ENCODE measurements around the gene HMG20A.

The HMG20A gene

DNA sequence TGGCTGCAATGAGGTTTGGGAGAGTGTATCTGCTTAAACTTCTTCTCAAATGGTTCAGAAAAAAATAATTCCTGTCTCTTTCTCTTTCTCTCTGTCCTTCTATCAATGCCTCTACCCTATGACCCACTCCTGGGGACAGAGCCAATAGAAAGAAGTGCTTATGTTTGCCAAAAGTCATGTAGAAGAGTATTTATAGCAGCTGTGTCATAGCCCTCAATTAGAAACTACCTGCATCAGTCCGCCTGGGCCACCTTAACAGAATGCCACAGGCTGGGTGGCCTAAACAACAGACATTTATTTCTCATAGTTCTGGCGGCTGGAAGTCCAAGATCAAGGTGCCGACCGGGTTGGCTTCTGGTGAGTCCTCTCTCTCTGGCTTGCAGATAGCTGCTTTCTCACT, 92.5 kb downstream of the HMG20A start:
- Histone ChIP-seq H2AFZ (ENCODE audit: low read length) (no peak overlapping the region), H3F3A (ENCODE audit: low read depth) (no peaks in the 10 kb centered on the region), H3K9me2 (replicated peaks; ENCODE audit: low read depth, low read length) (no peaks in the 10 kb centered on the region), H3K27me3 (ENCODE audit: insufficient read depth, low read length, poor library complexity, severe bottlenecking) (no peaks in the 10 kb centered on the region), H3K4me1 (ENCODE audit: insufficient read depth, low read length, poor library complexity, severe bottlenecking) (peaks cover 11% of the 10 kb centered on the region), H3K79me2 (ENCODE audit: insufficient read depth, low read length) (no peaks in the 10 kb centered on the region), H3K36me3 (ENCODE audit: insufficient read depth, low read length) (no peaks in the 10 kb centered on the region), H3K9me3 (ENCODE audit: insufficient read depth, low read depth, low read length) (no peaks in the 10 kb centered on the region), H3K4me2 (ENCODE audit: low read depth, low read length, poor library complexity, severe bottlenecking) (no peak overlapping the region), H3K4me3 (ENCODE audit: low read length, poor library complexity, severe bottlenecking) (no peak overlapping the region), H3K9ac (ENCODE audit: low read depth, low read length, poor library complexity, severe bottlenecking) (no peak overlapping the region), H4K20me1 (ENCODE audit: insufficient read depth, low read length, poor library complexity, severe bottlenecking) (no peaks in the 10 kb centered on the region)
- TF ChIP-seq EZH2phosphoT487 (IDR thresholded peaks at IDR 0.05; ENCODE audit: borderline replicate concordance), result no peak
- TF ChIP-seq, protein P1, sequence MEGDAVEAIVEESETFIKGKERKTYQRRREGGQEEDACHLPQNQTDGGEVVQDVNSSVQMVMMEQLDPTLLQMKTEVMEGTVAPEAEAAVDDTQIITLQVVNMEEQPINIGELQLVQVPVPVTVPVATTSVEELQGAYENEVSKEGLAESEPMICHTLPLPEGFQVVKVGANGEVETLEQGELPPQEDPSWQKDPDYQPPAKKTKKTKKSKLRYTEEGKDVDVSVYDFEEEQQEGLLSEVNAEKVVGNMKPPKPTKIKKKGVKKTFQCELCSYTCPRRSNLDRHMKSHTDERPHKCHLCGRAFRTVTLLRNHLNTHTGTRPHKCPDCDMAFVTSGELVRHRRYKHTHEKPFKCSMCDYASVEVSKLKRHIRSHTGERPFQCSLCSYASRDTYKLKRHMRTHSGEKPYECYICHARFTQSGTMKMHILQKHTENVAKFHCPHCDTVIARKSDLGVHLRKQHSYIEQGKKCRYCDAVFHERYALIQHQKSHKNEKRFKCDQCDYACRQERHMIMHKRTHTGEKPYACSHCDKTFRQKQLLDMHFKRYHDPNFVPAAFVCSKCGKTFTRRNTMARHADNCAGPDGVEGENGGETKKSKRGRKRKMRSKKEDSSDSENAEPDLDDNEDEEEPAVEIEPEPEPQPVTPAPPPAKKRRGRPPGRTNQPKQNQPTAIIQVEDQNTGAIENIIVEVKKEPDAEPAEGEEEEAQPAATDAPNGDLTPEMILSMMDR (conservative IDR thresholded peaks at IDR 0.05; ENCODE audit: low read length), result no peak

DNA sequence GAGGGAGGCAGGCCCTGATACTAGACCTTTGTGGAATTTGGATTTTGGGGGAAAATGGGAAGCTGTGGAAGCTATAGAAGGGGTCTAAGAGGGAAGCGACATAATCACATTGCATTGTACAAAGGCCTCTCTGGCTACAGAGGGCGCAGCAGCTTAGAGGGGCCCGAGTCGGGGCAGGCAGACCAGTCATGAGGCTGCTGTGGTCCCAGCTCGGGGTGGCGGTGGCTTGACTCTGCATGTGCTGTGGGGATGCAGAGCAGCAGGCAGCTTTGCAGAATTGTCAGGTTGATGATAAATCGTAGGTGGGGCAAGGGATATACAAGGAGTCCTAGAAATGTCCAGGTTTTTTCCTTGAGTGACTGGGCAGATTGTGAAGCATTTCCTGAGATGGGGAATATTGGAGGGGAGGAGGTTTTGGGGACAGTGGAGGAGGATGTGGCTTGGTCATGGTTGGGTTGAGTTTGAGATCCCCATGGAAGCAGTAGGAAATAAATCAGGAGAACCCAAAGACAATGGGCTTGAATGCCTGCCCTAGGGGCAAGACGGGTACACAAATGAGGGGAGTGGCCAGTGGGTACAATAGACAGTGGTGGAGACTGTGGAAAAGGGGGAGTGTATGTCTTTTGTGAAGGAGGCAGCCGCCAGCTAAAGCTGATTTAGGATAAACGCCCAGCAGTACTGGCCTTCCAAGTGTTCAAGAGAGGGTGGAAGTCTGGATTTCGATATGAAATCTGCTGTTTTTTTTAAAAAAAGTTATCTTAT, 94.1 kb downstream of the HMG20A start:
- Histone ChIP-seq H3K36me3 (ENCODE audit: insufficient read depth, low read length) (no peaks in the 10 kb centered on the region), H3K9ac (ENCODE audit: low read depth, low read length, poor library complexity, severe bottlenecking) (no peak overlapping the region), H3K9me3 (ENCODE audit: insufficient read depth, low read depth, low read length) (no peaks in the 10 kb centered on the region), H3K4me1 (ENCODE audit: insufficient read depth, low read length, poor library complexity, severe bottlenecking) (no peaks in the 10 kb centered on the region), H2AFZ (ENCODE audit: low read length) (no peak overlapping the region), H3K27me3 (ENCODE audit: insufficient read depth, low read length, poor library complexity, severe bottlenecking) (no peaks in the 10 kb centered on the region), H4K20me1 (ENCODE audit: insufficient read depth, low read length, poor library complexity, severe bottlenecking) (no peaks in the 10 kb centered on the region), H3K9me2 (replicated peaks; ENCODE audit: low read depth, low read length) (no peaks in the 10 kb centered on the region), H3K79me2 (ENCODE audit: insufficient read depth, low read length) (no peaks in the 10 kb centered on the region), H3F3A (ENCODE audit: low read depth) (no peaks in the 10 kb centered on the region), H3K4me3 (ENCODE audit: low read length, poor library complexity, severe bottlenecking) (no peak overlapping the region), H3K4me2 (ENCODE audit: low read depth, low read length, poor library complexity, severe bottlenecking) (no peak overlapping the region)
- TF ChIP-seq, protein P1 (conservative IDR thresholded peaks at IDR 0.05; ENCODE audit: low read length), result no peak
- TF ChIP-seq EZH2phosphoT487 (IDR thresholded peaks at IDR 0.05; ENCODE audit: borderline replicate concordance), result no peak

DNA sequence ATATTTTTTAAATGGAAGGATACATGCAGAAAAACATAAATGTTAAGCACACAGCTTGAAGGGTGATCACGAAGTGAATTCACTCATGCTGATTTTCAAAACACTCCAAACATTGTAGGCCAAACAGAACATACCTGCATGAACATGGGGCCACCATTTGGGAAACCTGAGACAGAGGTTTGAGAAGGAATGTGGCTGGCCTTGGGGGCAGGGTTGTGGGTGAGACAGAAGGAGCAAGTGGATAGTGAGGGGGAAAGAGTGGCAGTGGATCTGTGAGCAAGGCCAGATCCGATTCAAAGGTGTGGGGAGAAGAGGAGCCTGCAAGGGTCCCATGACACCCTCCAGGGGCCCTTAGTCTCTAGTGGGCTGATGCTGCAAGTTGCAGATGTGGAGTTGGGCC, 94.9 kb downstream of the HMG20A start:
- H4K20me1 ChIP-seq (ENCODE audit: insufficient read depth, low read length, poor library complexity, severe bottlenecking), result no peaks in the 10 kb centered on the region
- no peaks in the 10 kb centered on the region for H3F3A ChIP-seq (ENCODE audit: low read depth)
- no peaks in the 10 kb centered on the region for H3K9me3 ChIP-seq (ENCODE audit: insufficient read depth, low read depth, low read length)

More for the DNA sequence above, 94.9 kb downstream of the HMG20A start:
- Histone ChIP-seq H3K9me2 (replicated peaks; ENCODE audit: low read depth, low read length) (no peaks in the 10 kb centered on the region), H2AFZ (ENCODE audit: low read length) (no peak overlapping the region), H3K4me3 (ENCODE audit: low read length, poor library complexity, severe bottlenecking) (no peak overlapping the region), H3K36me3 (ENCODE audit: insufficient read depth, low read length) (no peaks in the 10 kb centered on the region), H3K4me2 (ENCODE audit: low read depth, low read length, poor library complexity, severe bottlenecking) (no peak overlapping the region), H3K4me1 (ENCODE audit: insufficient read depth, low read length, poor library complexity, severe bottlenecking) (no peaks in the 10 kb centered on the region), H3K79me2 (ENCODE audit: insufficient read depth, low read length) (no peaks in the 10 kb centered on the region), H3K9ac (ENCODE audit: low read depth, low read length, poor library complexity, severe bottlenecking) (no peak overlapping the region), H3K27me3 (ENCODE audit: insufficient read depth, low read length, poor library complexity, severe bottlenecking) (no peaks in the 10 kb centered on the region)
- no peak for TF ChIP-seq EZH2phosphoT487 (IDR thresholded peaks at IDR 0.05; ENCODE audit: borderline replicate concordance)
- TF ChIP-seq, protein P1 (conservative IDR thresholded peaks at IDR 0.05; ENCODE audit: low read length), result no peak
